ENCODE data around the gene WDR38.

The WDR38 gene

DNA sequence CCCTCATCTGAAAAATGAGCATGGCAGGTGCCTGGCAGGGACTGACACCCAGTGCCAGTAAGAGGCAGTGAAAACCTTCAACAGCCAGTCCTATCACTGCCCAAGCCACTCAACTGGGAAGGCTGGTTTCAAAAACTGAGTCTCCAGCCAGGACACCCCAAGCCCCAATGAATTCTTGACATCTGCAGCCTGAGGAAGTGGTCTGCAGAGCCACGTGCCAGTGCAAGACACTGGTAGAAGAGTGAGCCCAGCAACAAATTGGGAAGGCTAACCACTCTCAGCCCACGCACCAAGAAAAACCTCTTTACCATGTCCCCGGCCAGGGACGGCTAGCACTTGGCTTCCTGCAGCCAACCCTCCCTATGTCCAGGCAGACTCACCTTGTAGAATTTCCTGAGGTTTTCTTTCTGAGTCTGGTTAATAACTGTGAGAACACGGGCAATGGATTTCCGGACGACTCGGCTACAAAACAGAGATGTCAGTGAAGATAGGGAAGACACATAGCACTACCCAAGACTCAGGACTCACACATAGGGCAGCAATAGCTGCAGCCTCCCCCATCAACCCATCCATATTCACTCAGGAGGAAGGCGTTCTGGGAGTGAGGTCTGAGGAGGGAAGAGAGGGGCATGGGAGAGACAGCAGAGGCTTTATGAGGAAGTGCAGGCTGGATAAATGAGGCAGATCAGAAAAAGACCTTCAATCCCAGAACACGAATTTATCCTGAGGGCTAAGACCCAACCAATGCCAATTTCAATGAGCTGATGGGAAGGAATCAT lies 6.7 kb downstream of the WDR38 start:
- DNase-seq, result no peak

DNA sequence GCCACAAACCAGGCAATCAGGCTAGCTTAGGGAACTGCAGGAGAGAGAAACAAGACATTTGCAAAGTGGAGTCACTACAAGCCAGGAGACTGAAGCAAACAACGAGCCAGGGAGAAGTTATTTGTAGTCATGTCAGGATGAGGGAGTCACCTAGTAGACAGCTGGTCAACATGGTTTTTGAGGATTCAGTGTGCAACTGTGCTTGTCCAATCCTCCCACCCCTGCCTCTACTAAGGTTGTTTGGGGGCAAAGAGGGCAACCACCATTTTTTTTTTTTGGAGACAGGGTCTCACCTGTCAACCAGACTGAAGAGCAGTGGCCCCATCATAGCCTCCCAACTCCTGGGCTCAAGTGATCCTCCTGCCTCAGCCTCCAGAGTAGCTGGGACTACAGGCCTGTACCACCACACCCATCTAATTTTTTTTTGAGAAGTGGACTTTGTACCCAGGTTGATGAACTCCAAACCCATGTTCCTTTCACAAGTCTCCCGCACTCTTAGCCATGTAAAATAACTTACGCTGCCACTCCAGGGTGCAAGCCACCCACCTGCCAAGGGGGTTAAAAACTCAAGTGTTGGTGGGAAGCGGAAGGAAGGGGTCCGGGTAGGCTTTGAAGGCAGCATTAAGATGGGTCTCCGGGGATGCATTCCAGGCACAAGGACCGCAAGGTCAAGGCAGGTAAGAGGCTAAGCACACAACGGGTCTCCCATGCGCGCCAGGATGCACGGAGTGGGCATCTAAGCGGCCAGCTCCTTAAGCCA lies 7.5 kb downstream of the WDR38 start:
- DNase-seq, result no peak

DNA sequence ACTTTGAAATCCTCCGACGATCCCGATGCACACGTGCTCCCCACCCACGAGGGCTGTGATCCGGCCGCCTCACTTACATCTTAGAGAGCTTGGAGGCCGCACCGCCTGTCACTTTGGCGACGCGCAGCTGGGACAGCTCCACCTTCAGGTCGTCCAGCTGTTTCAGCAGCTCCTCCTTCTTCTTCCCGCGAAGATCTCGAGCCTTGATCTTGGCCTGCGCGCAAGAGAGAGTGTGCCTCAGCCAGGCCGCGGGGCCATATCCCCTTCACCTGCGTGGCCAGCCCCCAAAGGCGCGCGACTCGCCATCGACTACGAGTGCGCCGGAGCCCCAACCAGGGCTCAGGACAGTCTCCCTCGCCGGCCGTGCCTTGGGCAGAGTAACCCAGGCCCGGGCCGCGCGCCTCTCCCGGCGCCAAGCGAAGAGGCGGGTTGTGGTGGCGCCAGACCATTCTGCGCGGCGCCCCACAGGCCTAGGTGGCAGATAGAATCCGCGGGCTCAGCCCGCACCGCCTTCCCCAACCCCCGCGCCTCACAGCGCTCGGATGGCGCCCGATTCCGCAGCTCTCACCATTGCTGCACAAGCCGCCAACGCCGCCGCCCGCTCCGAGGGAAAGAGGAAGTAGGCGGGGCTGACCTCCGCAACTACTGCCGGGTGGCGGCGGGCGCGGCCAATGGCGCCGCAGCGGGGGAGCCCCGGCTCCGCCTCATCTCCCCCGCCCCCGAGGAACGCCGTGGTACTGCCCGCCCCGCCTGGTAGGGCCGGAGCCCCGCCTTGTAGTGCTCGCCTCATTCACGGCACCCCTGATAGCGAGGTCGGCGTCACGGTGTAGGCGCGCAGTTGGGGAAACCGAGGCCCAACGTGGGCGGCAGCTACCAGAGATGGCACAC lies 8.3 kb downstream of the WDR38 start, which contains the start of the genes ARPC5L and RPL35:
ARPC5L (plus strand) TSS at position 789 of the 888 bp plus-strand sequence. CDS start 7,161 bp downstream, outside the sequence.
RPL35 (minus strand) TSS at position 616 of the 888 bp plus-strand sequence; CDS start at position 571, 45 bp downstream.
- DNase-seq, result peak; percentile 99

DNA sequence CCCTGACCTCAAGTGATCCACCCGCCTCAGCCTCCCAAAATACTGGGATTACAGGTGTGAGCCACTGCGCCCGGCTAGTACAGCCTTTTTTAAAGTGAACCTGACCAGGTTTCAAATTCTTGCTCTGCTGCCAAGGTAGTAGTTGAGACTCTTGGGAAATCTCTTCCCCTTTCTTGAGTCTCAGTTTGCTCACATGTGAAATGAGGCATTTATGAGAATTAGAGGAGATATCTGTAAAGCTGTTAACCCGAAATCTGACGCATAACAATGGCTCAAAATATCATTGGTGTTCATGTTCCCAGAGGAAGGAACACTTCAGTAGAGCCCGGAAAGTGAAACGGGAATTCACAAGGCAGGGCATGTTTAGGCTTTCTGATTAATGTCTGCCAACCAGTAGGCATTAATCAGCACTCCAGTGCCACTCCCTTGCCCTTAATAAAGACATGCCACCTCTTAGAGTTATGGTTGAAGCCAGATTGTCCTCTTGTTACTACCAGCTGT lies 10.2 kb downstream of the WDR38 start:
- no peak for DNase-seq

DNA sequence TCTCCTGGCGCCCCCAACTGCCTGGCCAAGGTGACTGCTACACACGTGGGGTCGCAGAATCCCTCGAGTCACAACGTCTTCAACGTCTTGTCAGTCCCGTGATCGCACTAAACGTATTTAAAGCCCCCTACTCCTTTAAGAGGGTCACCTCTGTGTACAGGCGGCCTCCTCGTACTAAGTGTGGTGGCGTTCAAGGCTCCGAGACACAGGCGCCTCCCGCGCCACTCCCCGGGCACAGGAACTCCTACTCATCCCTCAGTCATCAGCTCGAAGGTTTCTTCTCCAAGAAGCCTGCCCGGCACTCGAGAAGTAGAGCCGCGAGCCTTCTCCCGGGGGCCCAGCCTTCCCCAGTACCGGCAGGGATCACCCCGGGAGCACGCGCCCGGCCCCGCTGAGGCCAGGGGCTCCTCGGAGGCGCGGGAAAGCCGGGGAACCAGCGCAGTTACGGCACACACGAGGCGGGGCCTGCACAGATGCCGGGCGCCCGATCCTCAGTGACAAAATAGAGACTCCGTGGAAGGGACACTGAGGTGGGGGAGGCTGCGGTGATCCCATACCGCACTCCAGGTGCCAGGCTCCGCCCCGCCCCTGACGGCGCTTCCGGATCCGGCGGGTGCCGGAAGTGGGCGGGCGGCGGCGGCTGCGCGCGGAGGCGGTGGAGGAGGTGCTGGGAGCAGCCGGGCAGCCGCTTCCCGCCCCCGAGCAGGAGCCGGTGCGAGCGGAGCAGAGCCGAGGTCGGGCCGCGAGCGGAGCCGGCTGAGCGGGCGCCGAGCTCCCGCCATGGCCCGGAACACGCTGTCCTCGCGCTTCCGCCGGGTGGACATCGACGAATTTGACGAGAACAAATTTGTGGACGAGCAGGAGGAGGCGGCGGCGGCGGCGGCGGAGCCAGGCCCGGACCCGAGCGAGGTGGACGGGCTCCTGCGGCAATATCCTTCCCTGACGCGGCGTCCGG lies 15.5 kb downstream of the WDR38 start:
- peak; percentile 98 for DNase-seq

DNA sequence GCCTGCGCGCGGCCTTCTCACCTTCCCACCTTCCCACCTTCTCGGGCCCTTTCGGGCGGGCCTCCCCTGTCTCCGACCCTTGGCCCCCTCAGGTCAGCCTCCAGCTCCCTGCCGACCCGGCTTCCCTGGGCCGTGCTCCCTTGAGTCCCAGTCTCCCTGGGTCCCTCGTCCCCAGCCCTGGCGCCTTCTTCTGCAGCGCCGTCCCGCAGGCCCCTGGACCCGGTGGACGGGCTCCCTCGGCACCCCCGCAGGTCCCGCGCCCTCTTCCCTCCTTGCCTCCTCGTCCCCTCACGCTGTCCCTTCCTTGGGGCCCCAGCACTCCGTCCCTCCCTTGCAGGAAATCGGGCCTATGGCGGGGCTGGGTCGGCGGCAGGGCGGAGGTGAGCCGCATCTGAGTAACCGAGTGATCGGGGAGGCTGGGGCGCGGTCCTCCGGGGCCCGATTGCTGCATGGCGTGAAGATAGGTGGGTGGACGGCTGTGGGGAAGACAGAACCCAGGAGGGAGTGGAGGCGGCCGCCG lies 16.3 kb downstream of the WDR38 start:
- DNase-seq, result peak; percentile 85

DNA sequence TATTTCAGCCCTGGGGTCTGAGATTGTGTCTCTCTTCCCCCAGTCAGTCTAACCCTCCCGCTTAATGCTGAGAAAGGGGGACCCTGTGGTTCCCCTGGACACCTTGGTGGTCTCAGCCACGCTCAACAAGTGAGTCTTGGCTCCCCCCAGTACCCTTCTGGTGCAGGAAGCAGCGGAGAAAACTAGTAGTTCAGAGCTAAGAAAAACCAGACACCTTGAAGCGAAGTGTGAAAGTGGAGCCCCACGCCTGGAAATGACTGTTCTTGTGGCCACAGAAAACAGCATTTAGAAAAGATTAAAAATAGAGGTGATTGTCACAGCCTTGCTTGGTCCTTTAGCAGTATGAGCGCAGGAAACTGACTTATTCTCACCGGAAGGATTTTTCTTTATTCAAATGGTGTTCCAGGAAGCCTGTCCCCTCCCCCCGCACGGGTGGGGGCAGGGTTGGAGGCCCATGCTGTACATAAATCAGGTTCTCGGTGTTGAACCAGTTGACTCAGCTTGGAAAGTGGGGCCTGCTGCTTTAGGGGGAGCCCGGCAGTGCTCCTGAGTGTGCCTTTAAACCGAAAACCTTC lies 16.8 kb downstream of the WDR38 start:
- DNase-seq, result peak; percentile 94

DNA sequence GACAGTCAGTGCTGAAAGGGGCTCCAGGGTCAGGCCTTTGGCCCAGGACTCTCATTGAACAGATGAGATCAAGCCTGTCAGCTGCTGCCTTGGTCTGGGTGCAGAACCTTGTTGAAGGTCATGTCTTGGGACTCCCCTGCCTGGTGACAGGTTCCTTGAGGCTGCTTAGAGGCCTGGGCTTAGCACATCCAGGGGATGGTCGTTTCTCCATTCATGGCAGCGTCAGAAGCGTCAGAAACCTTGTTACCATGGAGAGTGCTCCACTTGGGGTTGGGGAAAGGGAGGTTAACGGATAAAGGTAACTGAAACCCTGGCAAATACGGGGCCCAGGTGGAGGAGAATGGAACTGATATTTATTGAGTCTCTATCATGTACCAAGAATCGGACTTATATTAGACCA lies 17.5 kb downstream of the WDR38 start:
- DNase-seq, result no peak

DNA sequence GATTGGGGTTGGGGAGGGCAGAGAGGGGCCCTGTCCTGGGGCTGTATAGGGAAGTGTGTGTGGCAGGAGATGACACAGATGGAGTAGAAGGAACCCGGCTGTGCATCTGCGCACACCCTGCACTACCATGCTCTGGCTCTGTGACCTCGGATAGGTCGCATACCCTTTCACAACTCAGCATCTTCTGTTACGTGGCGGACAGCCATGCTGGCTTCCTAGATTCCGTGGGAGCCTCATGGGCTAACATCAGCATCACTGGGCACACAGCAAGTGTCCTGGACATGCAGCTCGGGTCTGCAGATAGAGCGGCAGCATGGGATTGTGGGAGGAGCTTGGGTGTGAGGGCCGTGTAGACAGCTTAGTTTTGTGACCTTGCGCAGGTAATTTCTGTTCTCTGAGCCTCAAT lies 17.9 kb downstream of the WDR38 start:
- no peak for DNase-seq

DNA sequence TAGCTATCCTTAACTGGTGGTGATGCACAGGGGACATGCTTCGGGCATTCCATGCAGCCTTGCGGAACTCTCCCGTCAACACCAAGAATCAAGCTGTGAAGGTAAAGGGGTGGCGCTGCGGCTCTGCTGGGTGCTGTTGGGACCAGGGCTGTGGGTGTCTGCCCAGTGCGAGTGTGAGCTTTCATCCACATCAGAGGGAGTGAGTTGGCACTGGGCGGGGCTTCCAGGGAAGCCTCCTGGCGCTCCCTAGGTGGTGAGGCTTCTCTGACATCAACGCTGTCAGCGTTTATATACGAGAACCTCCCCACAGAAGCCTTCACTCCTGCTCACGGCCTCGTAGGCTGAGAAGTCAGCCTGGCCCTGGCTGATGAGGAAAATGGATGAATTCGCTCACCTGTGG lies 20.4 kb downstream of the WDR38 start:
- DNase-seq, result no peak

DNA sequence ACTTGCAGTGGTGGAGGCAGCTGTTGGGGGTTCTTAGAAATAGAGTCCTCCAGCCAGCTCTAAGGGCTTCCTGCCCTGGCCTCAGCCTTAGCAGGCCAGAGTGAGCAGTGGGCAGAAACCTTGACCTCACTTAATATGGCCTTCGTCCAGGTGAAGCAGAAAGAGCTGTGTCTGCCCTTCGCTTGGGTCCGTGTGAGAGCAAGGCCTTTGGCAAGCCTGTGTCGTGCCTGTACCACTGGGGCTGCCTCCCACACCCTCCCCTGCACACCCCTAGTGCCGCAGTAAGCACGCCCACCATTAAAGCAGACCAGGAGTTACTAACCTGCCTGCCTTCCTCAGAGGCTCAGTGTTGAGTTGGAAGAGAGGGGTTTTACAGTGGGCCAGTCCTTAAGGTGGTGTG lies 22.2 kb downstream of the WDR38 start:
- DNase-seq, result no peak

DNA sequence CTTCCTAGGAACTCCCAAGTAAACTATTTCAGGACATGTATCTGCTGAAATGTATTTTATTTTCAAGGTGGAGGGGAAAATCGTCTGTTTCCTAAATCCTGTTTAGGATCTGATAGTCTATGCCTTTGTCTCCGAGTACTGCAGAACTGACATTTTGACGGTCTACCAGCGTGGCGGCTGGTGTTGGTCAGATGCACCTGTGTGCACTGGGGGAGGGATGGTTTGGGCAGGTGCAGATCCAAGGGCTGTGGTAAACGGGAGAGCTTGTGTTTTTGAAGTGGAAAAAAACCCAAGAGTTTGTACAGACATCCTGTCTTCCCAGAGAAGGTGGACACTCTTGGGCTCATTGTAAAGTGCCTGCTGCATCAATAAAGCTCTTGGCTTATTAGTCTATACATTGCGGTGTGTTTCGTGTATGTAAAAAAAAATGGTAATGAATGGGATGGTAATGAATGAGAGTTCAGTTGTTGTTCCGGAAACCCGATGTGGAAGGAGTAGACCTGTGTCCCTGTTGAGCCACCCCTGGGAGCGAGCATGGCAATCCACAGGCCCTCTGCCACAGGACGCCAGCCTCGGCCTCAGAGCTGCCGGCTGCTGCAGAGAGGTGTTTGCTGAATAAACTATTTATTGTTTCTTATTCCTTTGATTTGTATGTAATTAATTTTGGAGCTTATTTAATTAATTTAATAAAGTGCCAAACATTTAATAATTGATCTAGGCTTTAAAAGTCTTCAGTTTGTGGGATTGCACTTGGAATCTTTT lies 23.9 kb downstream of the WDR38 start:
- no peak for DNase-seq

DNA sequence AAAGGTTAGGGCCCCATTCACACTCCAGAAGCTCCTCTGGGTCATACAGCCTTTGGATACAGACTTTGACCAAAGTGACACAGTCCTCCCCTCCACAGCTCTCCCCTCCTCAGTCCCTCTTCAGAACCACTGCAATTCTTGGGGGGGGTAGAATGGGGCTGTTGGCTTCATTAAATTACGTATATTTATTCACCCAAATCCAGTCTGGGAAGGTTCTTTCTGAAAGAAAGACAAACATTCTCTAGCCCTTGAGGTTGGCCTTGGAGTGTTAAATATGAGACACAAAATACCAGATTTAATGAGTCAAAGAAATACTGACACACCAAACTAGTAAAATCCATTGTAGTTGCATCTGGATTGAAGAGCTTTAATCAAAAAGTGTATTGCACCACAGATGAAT lies 24.8 kb downstream of the WDR38 start:
- DNase-seq, result no peak

DNA sequence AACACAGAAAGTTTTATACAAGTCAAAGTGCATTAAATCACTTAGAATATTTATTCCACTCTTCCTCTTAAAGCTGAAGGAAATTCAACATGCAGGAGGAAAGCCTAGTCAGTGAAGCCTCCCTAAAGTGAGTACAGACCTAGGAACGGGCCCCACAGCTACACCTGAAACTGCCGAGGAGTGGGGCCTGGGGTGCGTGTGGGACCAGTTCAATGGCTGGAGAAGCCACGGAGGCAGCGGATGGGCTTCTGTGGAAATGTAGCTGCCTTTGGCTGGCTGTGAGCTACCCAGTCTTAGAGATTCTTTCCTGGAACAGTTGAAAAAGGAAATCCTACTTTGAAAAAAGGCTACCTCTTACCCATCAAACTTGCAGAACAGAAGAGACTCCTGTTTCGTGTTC lies 25.3 kb downstream of the WDR38 start:
- no peak for DNase-seq

DNA sequence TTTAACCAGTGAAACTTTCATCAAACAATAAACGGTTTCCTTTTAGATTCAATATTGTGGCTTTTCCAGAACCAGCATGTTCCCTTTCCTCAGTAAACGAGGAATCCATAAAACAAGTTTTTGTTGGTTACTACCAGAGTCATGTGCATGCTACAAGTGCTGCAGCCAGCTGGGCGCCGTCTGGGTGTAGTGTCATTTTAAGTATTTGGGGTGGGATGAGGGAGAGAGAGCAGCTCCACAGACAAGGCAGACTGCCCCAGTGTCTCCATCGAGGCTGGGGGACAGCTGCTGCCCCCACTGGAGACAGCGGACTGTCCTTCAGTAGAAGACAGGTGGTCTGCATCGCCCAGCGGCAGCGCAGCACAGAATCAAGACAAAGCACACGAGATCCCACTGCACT lies 26.0 kb downstream of the WDR38 start:
- no peak for DNase-seq

DNA sequence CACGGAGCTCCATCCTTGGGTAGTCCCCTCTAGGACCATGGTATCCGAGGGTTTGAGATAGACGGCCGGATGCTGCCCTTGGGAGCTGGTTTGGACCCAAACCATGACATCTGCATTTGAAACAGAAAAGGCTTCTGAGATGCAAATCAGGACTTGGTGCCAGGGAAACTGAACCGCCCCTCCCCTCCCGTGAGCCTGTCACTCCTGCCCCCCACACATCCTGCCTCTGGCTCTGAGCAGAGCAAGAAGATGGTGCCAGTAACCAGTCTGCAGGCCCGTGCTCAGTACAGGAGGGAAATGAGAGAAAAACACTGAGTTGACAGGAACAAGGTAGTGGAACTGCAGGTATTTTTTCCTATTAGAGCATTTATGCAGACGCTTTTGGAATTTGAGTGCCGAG lies 27.2 kb downstream of the WDR38 start:
- DNase-seq, result no peak

DNA sequence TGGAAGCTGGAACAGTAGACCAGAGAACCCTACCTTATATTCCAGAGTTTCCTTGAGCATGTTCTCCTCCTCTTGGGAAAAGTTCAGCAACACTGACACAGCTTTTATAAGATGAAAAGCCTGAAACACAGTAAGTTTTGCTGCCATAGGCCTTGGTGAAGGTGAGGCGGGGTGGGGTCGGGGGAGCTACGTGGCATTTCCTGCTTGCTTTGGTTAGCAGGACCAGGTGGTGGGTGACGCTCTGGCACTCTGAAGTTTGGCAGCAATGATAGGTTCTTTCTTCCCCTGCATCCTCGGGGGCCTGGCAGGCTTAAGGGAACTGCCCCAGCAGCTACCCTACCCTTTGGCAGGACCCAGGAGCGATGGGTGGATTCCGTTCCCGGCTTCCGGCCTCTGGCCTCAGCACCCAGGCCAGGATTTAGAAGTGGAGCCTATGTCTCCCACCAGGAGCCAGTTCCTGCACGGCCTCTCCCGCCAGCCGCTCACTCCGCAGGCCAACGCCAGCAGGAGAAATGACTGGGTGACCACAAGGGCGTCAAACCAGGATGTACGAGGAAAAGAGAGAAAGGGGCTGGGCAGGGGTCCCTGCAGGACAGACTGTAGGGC lies 28.0 kb downstream of the WDR38 start:
- no peak for DNase-seq

DNA sequence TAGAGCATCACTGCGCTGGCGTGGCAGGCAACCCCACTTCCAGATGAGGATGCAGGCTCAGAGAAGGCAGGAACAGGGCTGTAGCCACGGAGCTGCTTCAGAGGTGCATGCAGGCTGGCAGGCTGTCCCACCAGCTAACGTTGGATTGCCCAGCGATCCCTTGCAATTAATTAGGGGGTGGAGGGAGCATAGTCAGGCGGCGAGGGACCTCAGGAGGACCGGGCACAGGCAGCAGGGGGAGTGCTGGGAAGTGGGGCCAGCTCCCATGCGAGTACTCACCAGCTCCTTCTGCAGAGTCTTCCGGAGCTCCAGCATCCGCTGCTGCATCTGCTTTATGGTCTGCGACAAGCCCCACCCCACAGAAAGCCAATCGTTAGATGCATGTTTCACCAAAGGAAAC lies 29.0 kb downstream of the WDR38 start:
- no peak for DNase-seq

DNA sequence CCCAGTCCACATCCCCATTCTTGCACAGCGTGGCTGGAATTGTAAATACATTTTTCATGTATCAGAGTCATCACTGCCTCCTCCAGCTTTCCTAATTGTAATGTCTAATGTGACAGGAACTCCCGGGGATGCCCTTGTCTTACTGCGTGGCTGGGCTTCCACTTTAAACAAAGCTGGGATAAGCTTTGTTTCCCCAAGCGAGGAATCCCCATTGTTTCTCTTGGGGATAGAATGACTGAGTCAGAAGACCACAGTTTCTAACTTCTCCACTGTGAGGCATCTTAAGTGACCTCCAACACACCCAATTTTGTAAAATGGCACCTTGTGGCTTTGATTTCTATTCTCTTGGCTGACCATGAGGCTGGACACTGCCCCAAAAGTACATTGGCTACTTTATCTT lies 31.1 kb downstream of the WDR38 start:
- no peak for DNase-seq

DNA sequence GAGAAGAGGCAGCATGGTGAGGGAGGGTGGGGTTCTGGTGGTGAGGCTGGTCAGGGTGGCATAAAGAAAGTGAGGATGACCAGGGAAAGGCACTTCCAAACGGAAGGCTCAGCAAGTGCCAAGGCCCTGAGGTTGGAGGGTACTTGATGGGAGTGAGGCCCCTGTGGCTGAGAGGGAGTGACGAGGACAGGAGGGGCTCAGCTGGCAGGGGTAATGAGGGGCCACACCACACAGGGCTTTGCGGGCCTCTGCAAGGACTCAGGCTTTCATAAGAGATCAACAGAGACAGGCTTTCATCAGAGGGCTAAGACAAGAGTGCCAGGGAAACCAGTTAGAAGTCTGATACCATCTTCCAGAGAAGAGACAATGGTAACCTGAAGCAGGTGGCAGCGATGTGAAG lies 32.3 kb downstream of the WDR38 start:
- DNase-seq, result no peak
